Natural killer cell treated with Interleukin-12 subunit alpha and Interleukin-12 subunit beta and Interleukin-15 and Interleukin-18, amount 100 ng/mL, for 72 hours (primary cell): ENCODE results near the gene GATB. TPM values are rescaled to one million over a fixed set of nuclear protein-coding genes. Genes with fewer than 3 reads are reported as not detected.

ENCODE experiments used
- ATAC-seq, 2 donors: fragments of 150-1000 bp; cut with Tn5 transposase in 1 of 2; sonication (Bioruptor Pico), chemical (Tn5 transposase) in 1 of 2; 2 replicates each; pipeline ENCODE4 v1.10.0; 2021
- DNase-seq: peaks from one replicate; pipeline ENCODE4 v3.0.0; 2022; ENCODE audit warnings: low spot score
- H3K27ac Mint-ChIP-seq, 2 donors: 1 replicate in 1 of 2; 2 replicates in 1 of 2; pipeline ENCODE4 v1.8.0; 2022; ENCODE audit warnings: mixed read lengths in 2 of 2, mild to moderate bottlenecking in 1 of 2, moderate library complexity in 1 of 2
- H3K27me3 Mint-ChIP-seq, 2 donors: 1 replicate in 1 of 2; 2 replicates in 1 of 2; pipeline ENCODE4 v1.8.0; 2022; ENCODE audit warnings: mixed read lengths in 2 of 2
- H3K36me3 Mint-ChIP-seq: one replicate; pipeline ENCODE4 v1.8.0; 2022; ENCODE audit warnings: mixed read lengths
- H3K4me1 Mint-ChIP-seq, 2 donors: 1 replicate in 1 of 2; 2 replicates in 1 of 2; pipeline ENCODE4 v1.8.0; 2022; ENCODE audit warnings: low read depth in 2 of 2, mixed read lengths in 2 of 2, mild to moderate bottlenecking in 1 of 2
- H3K4me3 Mint-ChIP-seq: one replicate; pipeline ENCODE4 v1.8.0; 2022; ENCODE audit warnings: mixed read lengths
- H3K9me3 Mint-ChIP-seq: 2 replicates; pipeline ENCODE4 v1.8.0; 2022; ENCODE audit warnings: mixed read lengths
- total RNA-seq, 2 donors: library from RNA; stranded (reverse); gene quantifications; one replicate each; pipeline ENCODE4 v1.2.3, GENCODE V29; 2022

Gene GATB
- total RNA-seq, 2 donors from 2014 or later = 15.4 to 18.4 TPM

DNA sequence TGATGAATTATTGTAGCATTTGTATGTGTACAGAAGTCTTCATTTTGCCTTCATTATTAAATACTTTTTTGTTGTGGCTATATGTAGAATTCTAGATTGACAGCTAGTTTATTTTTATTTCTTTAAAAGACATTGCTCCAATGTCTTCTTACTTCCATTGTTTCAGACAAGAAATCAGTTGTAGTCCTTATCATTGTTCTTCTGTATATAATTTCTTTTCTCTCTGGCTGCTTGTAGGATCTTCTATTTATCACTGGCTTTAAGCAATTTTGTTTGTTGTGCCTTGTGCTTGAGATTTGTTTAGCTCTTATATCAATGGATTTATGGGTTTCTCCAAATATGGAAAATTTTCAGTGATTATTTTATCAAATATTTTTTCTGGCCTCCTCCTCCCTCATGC, 13.5 kb upstream of the GATB start:
- Mint-ChIP-seq H3K36me3 (peaks cover 19% of the 10 kb centered on the region), H3K27me3 (peaks cover 28 to 55% of the 10 kb centered on the region in 2 donors)

DNA sequence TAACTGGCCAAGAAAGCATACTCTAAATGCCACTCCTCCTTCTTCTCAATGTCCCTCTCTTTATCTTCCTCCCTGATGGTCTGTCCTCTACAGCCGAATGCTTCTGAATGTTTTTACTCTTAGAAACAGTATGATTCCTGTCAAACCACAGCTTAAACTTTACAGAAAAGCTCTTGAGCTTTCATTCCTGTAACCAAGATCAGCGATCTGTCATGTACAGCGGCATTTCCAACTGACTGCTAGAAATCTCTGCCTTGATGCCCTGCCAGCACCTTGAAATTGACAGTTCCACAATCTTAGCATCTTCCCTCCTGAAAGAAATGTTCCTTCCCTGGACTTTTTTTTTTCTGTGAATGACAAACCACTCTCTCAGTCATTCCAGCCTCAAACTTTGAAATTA, 11.5 kb upstream of the GATB start:
- no peaks in the 10 kb centered on the region for H3K4me1 Mint-ChIP-seq
- H3K27me3 Mint-ChIP-seq = peaks cover 29 to 60% of the 10 kb centered on the region in 2 donors

More for the DNA sequence above, 13.5 kb upstream of the GATB start:
- Mint-ChIP-seq H3K4me3 (no peak overlapping the region), H3K4me1 (no peaks in the 10 kb centered on the region), H3K9me3 (no peaks in the 10 kb centered on the region), H3K27ac (no peak overlapping the region)
- DNase-seq (no peak), ATAC-seq (no peak)

DNA sequence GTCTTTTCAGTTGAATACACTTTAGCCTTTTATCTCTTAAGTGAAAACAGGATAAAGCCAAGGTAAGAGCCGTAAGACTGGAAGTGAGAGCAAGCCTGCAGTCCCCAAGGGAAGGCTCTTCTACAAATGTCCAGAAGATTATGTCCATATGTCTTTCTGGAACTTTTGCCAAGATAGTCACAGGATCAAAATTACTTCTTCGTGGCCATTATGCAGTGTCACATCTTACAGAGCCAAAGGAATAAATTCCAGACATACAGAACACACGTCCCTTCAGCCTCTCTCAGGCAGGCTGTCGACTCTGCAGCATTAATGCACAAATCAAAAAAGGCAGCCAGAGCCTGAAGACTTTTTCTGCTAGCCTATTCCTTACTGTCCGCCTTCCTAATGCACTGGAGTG, 10.9 kb upstream of the GATB start:
- peaks cover 26 to 54% of the 10 kb centered on the region in 2 donors for H3K27me3 Mint-ChIP-seq
- no peak overlapping the region for H3K4me3 Mint-ChIP-seq
- H3K27ac Mint-ChIP-seq = no peak overlapping the region
- no peaks in the 10 kb centered on the region for H3K4me1 Mint-ChIP-seq
- peaks cover 19% of the 10 kb centered on the region for H3K36me3 Mint-ChIP-seq
- DNase-seq = no peak
- H3K9me3 Mint-ChIP-seq = no peaks in the 10 kb centered on the region
- ATAC-seq = no peak

More for the DNA sequence above, 11.5 kb upstream of the GATB start:
- Mint-ChIP-seq H3K4me3 (no peak overlapping the region), H3K9me3 (no peaks in the 10 kb centered on the region), H3K36me3 (peaks cover 19% of the 10 kb centered on the region), H3K27ac (no peak overlapping the region)
- no peak for ATAC-seq
- DNase-seq = no peak

GRCh38 chr4:151770154-151770553, 9.3 kb upstream of the GATB start:
- Mint-ChIP-seq H3K36me3 (peaks cover 14% of the 10 kb centered on the region), H3K4me3 (no peak overlapping the region), H3K9me3 (no peaks in the 10 kb centered on the region), H3K27me3 (peaks cover 23 to 47% of the 10 kb centered on the region in 2 donors), H3K4me1 (no peaks in the 10 kb centered on the region), H3K27ac (no peak overlapping the region)
- ATAC-seq (no peak), DNase-seq (no peak)

GRCh38 chr4:151768835-151769234, 8.0 kb upstream of the GATB start:
- Mint-ChIP-seq H3K27me3 (peaks cover 21 to 36% of the 10 kb centered on the region in 2 donors), H3K4me1 (no peaks in the 10 kb centered on the region), H3K27ac (no peak overlapping the region), H3K4me3 (no peak overlapping the region), H3K9me3 (no peaks in the 10 kb centered on the region), H3K36me3 (peaks cover 5% of the 10 kb centered on the region)
- ATAC-seq (no peak), DNase-seq (no peak)

- Mint-ChIP-seq H3K9me3 (peaks cover 3% of the 10 kb centered on the region), H3K27me3 (peaks cover 31 to 42% of the 10 kb centered on the region in 2 donors), H3K4me1 (peaks cover 0 to 2% of the 10 kb centered on the region in 2 donors), H3K36me3 (peaks cover 3% of the 10 kb centered on the region), H3K27ac (no peak overlapping the region), H3K4me3 (no peak overlapping the region)
- no peak for DNase-seq
- no peak for ATAC-seq
Measured at GRCh38 chr4:151766691-151767090, 5.9 kb upstream of the GATB start.

DNA sequence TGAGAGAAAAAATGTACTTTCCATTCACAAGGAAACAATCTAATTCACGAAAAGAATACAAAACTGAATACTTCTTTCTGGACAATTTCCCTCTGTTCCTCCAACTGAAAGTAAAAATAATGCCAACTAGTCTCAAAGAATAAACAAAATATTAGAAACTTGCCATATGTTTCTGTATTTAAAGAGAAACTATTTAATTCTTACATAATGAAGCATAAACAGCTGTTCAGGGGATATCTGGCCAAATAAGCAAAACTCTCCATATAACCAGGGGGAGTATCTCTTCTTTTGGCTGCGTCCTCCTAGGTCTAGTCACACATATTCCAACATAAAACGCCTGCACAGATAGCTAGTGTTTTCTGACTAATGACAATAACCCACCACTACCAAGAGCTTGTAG, 805 bp downstream of the GATB start:
- peak overlapping the region in 1 of 2 donors; percentile 96 for H3K27ac Mint-ChIP-seq
- no peak for ATAC-seq
- H3K9me3 Mint-ChIP-seq = peaks cover 5% of the 10 kb centered on the region
- peaks cover 16% of the 10 kb centered on the region for H3K36me3 Mint-ChIP-seq
- DNase-seq = no peak
- peaks cover 14 to 20% of the 10 kb centered on the region in 2 donors for H3K27me3 Mint-ChIP-seq
- peaks cover 14 to 18% of the 10 kb centered on the region in 2 donors for H3K4me1 Mint-ChIP-seq
- peak overlapping the region; percentile 89 for H3K4me3 Mint-ChIP-seq

- H3K4me1 Mint-ChIP-seq = no peaks in the 10 kb centered on the region
- no peaks in the 10 kb centered on the region for H3K27me3 Mint-ChIP-seq
- H3K4me3 Mint-ChIP-seq = no peak overlapping the region
- no peak overlapping the region for H3K27ac Mint-ChIP-seq
- peaks cover 16% of the 10 kb centered on the region for H3K36me3 Mint-ChIP-seq
- ATAC-seq = no peak
- no peaks in the 10 kb centered on the region for H3K9me3 Mint-ChIP-seq
- DNase-seq = no peak
Measured at GRCh38 chr4:151753056-151753455, 7.8 kb downstream of the GATB start.

DNA sequence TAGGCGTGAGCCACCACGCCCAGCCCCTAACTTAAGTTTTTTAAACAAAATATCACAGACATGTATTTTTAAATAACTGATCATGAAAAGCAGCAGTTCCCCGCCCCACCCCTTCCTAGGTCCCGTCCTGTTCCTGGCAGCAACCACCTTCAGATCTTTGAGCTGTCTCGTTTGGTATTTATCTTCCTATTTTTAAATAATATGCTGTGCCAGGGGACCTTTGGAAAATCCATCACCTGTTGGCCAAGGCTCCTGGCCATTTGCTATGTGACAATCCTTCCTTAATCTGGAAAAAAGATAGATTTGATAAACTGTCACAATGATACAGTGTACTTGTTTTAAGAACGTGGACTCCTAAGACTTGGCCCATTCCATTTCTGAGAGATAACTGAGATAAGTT, 10.7 kb downstream of the GATB start:
- DNase-seq (no peak), ATAC-seq (no peak)
- H3K27me3 Mint-ChIP-seq = no peaks in the 10 kb centered on the region
- peaks cover 16% of the 10 kb centered on the region for H3K36me3 Mint-ChIP-seq
- no peak overlapping the region for H3K4me3 Mint-ChIP-seq
- H3K27ac Mint-ChIP-seq = no peak overlapping the region
- no peaks in the 10 kb centered on the region for H3K9me3 Mint-ChIP-seq
- H3K4me1 Mint-ChIP-seq = no peaks in the 10 kb centered on the region

- peaks cover 5% of the 10 kb centered on the region for H3K36me3 Mint-ChIP-seq
- no peaks in the 10 kb centered on the region for H3K27me3 Mint-ChIP-seq
- H3K4me1 Mint-ChIP-seq = no peaks in the 10 kb centered on the region
- H3K27ac Mint-ChIP-seq = no peak overlapping the region
- ATAC-seq (no peak), DNase-seq (no peak)
- H3K9me3 Mint-ChIP-seq = no peaks in the 10 kb centered on the region
- H3K4me3 Mint-ChIP-seq = no peak overlapping the region
Measured at GRCh38 chr4:151745481-151746231, 15.2 kb downstream of the GATB start.

GRCh38 chr4:151744614-151745013, 16.2 kb downstream of the GATB start:
- H3K4me3 Mint-ChIP-seq = no peak overlapping the region
- H3K4me1 Mint-ChIP-seq = no peaks in the 10 kb centered on the region
- ATAC-seq (no peak), DNase-seq (no peak)
- H3K9me3 Mint-ChIP-seq = no peaks in the 10 kb centered on the region
- H3K36me3 Mint-ChIP-seq = peaks cover 5% of the 10 kb centered on the region
- no peaks in the 10 kb centered on the region for H3K27me3 Mint-ChIP-seq
- H3K27ac Mint-ChIP-seq = no peak overlapping the region

GRCh38 chr4:151743894-151744293, 16.9 kb downstream of the GATB start:
- no peak overlapping the region for H3K27ac Mint-ChIP-seq
- no peak for ATAC-seq
- no peak overlapping the region for H3K4me3 Mint-ChIP-seq
- no peaks in the 10 kb centered on the region for H3K4me1 Mint-ChIP-seq
- no peak for DNase-seq
- no peaks in the 10 kb centered on the region for H3K27me3 Mint-ChIP-seq
- no peaks in the 10 kb centered on the region for H3K9me3 Mint-ChIP-seq
- H3K36me3 Mint-ChIP-seq = peaks cover 5% of the 10 kb centered on the region

GRCh38 chr4:151743128-151743854, 17.5 kb downstream of the GATB start:
- H3K36me3 Mint-ChIP-seq = peaks cover 5% of the 10 kb centered on the region
- DNase-seq = no peak
- no peak for ATAC-seq
- H3K4me3 Mint-ChIP-seq = no peak overlapping the region
- H3K9me3 Mint-ChIP-seq = no peaks in the 10 kb centered on the region
- H3K27ac Mint-ChIP-seq = no peak overlapping the region
- H3K4me1 Mint-ChIP-seq = no peaks in the 10 kb centered on the region
- H3K27me3 Mint-ChIP-seq = no peaks in the 10 kb centered on the region

DNA sequence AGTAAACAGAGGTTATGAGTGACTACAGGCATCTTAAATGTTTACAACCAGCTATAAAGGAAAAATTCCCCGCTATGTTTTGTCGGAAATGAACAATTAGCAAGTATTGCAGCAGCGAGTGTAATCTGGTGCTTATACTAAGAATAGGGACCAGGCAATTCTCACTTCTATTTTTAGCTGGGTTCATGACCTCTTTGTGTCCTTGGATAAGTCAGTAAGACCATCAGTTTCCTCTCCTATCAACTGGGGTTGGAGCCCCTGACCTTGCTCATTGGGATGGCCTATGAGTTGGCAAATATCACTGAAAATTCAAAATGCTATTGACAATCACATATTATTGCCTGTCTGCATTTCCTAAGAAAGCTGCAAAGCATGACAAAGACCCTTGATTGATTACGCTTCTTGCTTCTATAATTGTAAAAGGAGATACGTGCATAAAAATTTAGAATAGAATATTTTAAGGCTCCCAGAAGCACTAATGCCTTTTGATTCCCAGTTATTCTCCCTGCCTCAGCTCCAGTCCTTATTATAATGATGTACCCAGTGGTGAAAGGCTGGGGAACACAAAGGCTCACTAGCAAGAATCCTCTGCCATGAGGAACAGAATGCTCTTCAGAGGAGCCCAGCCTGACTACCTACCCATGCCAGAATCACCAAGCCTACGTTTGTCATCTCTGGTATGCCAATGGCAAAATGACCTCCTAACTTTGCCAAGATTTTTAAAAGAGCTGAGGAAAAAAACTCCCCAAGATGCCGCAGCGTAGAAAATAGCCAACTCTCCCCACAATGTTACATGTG, 21.9 kb downstream of the GATB start:
- no peak overlapping the region for H3K4me3 Mint-ChIP-seq
- no peak for DNase-seq
- ATAC-seq = no peak
- peaks cover 7% of the 10 kb centered on the region for H3K9me3 Mint-ChIP-seq
- H3K27ac Mint-ChIP-seq = no peak overlapping the region
- H3K36me3 Mint-ChIP-seq = peaks cover 9% of the 10 kb centered on the region
- no peaks in the 10 kb centered on the region for H3K27me3 Mint-ChIP-seq
- peaks cover 0 to 2% of the 10 kb centered on the region in 2 donors for H3K4me1 Mint-ChIP-seq
